T-helper 17 cell (primary cell): Measurements from ENCODE around the gene S100PBP. TPM values are rescaled to one million over a fixed set of nuclear protein-coding genes. Genes with fewer than 3 reads are reported as not detected.
"Not testable (repeated sequence)": the region's sequence is repeated elsewhere in the genome, so short reads cannot be mapped to it uniquely, and the experiment has no call there.

Experiments used
- ATAC-seq: fragments of 150-1000 bp; cut with Tn5 transposase; 2 replicates; pipeline ENCODE4 v1.10.0; 2021; ENCODE audit warnings: mild to moderate bottlenecking, moderate library complexity
- DNase-seq, 3 donors: peaks; one replicate each; pipeline versions ENCODE4 v3.0.0 to v3.0.0-alpha.2; 2020 to 2021
- H3K9me3 ChIP-seq: one replicate; pipeline ENCODE4 v1.7.0; 2013; ENCODE audit warnings: low read length, mild to moderate bottlenecking; ENCODE audit not compliant: control insufficient read depth, poor library complexity, severe bottlenecking
- H3K27ac Mint-ChIP-seq: one replicate; pipeline ENCODE4 v1.8.0; 2022; ENCODE audit warnings: mild to moderate bottlenecking, moderate library complexity, mixed read lengths
- H3K27me3 Mint-ChIP-seq: one replicate; pipeline ENCODE4 v1.8.0; 2022; ENCODE audit warnings: mixed read lengths
- H3K36me3 Mint-ChIP-seq: one replicate; pipeline ENCODE4 v1.8.0; 2022; ENCODE audit warnings: low read depth, mixed read lengths
- H3K4me1 Mint-ChIP-seq: one replicate; pipeline ENCODE4 v1.8.0; 2022; ENCODE audit warnings: mild to moderate bottlenecking, mixed read lengths
- H3K4me3 Mint-ChIP-seq: one replicate; pipeline ENCODE4 v1.8.0; 2022; ENCODE audit warnings: mild to moderate bottlenecking, moderate library complexity, mixed read lengths
- total RNA-seq, 4 donors: library from RNA in 2 of 4; stranded (reverse) in 2 of 4; gene quantifications; one replicate each; pipeline ENCODE4 v1.2.3 and lab custom pipeline; 2022 to 2026

The S100PBP gene
- total RNA-seq, 2 donors from 2014 or later = 32.5 to 35.5 TPM

DNA sequence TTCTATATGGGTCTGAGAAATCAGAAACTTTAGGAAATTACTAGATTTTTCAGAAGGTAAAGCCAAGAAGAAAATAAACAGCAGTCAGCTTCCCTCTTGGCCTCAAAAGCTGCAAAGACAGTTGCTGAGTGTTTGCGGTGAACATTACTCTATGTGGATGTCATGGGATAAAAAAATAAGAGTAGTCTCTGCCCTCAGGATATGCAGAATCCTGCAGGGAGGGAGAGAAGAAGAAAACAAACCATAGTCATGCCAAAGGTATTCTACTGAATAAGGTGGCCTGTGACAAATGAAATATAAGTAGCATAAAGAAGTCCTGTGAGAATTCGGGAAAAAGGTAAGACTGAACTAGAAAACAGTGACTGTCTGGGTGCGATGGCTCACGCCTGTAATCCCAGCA lies 19.3 kb upstream of the S100PBP start:
- Mint-ChIP-seq H3K4me3 (peak overlapping the region; percentile 58), H3K27me3 (no peaks in the 10 kb centered on the region), H3K27ac (peak overlapping the region; percentile 66), H3K36me3 (peaks cover 6% of the 10 kb centered on the region), H3K4me1 (peaks cover 38% of the 10 kb centered on the region)
- no peaks in the 10 kb centered on the region for H3K9me3 ChIP-seq
- ATAC-seq (no peak), DNase-seq (no peak)

DNA sequence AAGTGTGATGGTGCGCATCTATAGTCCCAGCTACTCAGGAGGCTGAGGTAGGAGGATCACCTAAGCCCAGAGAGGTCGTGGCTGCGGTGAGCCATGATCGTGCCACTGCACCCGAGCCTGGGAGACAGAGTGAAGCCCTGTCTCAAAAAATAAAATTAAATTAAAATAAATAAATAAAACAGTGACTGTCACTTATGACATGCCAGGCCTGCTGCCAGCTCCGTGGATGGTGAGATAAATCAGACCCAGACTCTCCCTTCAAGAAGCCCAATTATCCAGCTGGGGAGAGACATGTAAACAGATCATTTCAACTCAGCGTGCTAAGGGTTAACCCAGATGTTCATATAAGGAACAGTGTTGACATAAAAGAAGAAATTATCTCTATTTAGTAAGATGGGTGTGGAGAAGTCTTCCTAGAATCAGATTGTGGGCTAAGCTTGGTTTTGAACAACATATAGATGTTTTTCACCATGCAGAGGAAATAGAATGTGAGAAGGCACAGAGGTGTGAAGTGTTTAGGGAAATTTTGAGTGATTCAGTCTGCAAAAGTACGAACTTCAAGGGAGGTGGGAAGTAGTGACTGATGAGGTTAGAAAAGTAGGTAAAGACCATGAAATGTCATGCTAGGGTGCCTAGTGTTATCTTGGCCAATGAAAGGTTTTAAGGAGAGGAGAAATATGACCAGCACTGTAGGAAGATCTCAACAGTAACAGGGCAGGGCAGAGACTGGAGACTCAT lies 18.6 kb upstream of the S100PBP start:
- peaks cover 36% of the 10 kb centered on the region for H3K4me1 Mint-ChIP-seq
- H3K36me3 Mint-ChIP-seq = peaks cover 4% of the 10 kb centered on the region

GRCh38 chr1:32801096-32801715 lies 16.2 kb upstream of the S100PBP start:
- no peaks in the 10 kb centered on the region for H3K9me3 ChIP-seq
- peak overlapping the region; percentile 55 for H3K4me3 Mint-ChIP-seq
- H3K27me3 Mint-ChIP-seq = no peaks in the 10 kb centered on the region
- peak; percentile 76 for ATAC-seq
- DNase-seq = no peak
- peaks cover 36% of the 10 kb centered on the region for H3K4me1 Mint-ChIP-seq
- H3K36me3 Mint-ChIP-seq = peaks cover 10% of the 10 kb centered on the region
- peak overlapping the region; percentile 86 for H3K27ac Mint-ChIP-seq

More for the DNA sequence above, 18.6 kb upstream of the S100PBP start:
- DNase-seq (no peak), ATAC-seq (peak; percentile 71)
- H3K4me3 Mint-ChIP-seq = peak overlapping the region; percentile 58
- no peaks in the 10 kb centered on the region for H3K27me3 Mint-ChIP-seq
- peak overlapping the region; percentile 66 for H3K27ac Mint-ChIP-seq
- H3K9me3 ChIP-seq = no peaks in the 10 kb centered on the region

DNA sequence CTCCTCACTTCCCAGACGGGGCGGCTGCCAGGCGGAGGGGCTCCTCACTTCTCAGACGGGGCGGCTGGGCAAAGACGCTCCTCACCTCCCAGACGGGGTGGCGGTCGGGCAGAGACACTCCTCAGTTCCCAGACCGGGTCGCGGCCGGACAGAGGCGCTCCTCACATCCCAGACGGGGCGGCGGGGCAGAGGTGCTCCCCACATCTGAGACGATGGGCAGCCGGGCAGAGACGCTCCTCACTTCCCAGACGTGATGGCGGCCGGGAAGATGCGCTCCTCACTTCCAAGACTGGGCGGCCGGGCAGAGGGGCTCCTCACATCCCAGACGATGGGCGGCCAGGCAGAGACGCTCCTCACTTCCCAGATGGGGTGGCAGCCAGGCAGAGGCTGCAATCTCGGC lies 13.0 kb upstream of the S100PBP start:
- H3K27me3 Mint-ChIP-seq, H3K27ac Mint-ChIP-seq, H3K4me3 Mint-ChIP-seq, H3K9me3 ChIP-seq, ATAC-seq, DNase-seq: not testable (repeated sequence)
- Mint-ChIP-seq H3K4me1 (peaks cover 23% of the 10 kb centered on the region), H3K36me3 (peaks cover 12% of the 10 kb centered on the region)

GRCh38 chr1:32806290-32806689 lies 11.2 kb upstream of the S100PBP start:
- peaks cover 11% of the 10 kb centered on the region for H3K36me3 Mint-ChIP-seq
- no peaks in the 10 kb centered on the region for H3K9me3 ChIP-seq
- H3K27me3 Mint-ChIP-seq = no peaks in the 10 kb centered on the region
- DNase-seq (no peak), ATAC-seq (no peak)
- H3K4me1 Mint-ChIP-seq = peaks cover 15% of the 10 kb centered on the region
- H3K27ac Mint-ChIP-seq = peak overlapping the region; percentile 39
- H3K4me3 Mint-ChIP-seq = no peak overlapping the region

DNA sequence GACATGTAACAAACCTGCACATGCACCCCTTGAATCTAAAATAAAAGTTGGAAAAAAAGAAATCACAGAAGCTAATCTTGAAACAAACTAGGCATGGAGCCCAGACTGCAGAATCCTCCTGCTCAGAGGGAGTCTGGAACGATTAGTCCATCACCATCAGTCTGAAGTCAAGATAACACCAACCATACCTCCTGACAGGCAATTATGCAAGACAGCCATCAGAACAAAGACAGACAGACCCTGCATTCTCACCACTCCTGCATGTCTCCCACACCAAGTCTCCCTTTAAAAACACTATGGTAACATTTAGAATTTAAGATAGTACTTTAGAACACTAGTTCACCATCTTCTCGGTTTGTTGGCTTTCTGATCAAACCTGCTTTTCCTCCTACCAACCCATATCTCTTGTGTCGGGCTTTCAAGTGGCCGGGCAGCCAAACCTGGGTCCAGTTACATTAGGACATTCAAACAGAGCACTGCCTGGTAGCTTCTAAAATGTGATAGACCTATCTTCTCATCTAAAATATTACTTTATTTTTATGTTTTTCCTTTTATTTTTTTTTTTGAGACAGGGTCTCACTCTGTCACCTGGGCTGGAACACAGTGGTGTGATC lies 10.4 kb upstream of the S100PBP start:
- DNase-seq (no peak), ATAC-seq (no peak)
- Mint-ChIP-seq H3K4me1 (peaks cover 14% of the 10 kb centered on the region), H3K27ac (no peak overlapping the region), H3K4me3 (peak overlapping the region; percentile 12), H3K27me3 (no peaks in the 10 kb centered on the region), H3K36me3 (peaks cover 11% of the 10 kb centered on the region)
- no peaks in the 10 kb centered on the region for H3K9me3 ChIP-seq

DNA sequence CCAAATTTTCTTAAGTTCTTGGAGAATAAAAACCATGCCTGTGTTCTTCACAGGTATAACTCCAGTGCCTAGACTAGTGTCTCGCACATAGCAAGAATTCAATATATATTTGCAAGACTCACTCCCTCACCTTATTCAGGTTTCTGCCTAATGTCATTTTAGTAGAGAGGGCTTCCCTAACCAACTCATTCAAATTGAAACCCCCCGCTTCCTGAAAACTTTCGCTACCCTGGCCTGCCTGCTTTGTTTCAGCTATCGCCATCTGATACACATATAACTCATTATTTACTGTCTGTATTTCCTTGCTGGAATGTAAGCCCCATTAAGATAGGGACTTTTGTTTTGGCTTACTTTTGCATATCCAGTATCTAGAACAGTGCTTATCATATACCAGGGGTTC lies 8.9 kb upstream of the S100PBP start:
- Mint-ChIP-seq H3K4me3 (no peak overlapping the region), H3K27ac (no peak overlapping the region), H3K4me1 (peaks cover 17% of the 10 kb centered on the region), H3K36me3 (peaks cover 10% of the 10 kb centered on the region), H3K27me3 (no peaks in the 10 kb centered on the region)
- no peak for ATAC-seq
- no peaks in the 10 kb centered on the region for H3K9me3 ChIP-seq
- no peak for DNase-seq

GRCh38 chr1:32810358-32810757 lies 7.1 kb upstream of the S100PBP start:
- Mint-ChIP-seq H3K27ac (no peak overlapping the region), H3K36me3 (peaks cover 13% of the 10 kb centered on the region), H3K4me3 (no peak overlapping the region), H3K4me1 (peaks cover 28% of the 10 kb centered on the region), H3K27me3 (no peaks in the 10 kb centered on the region)
- DNase-seq (no peak), ATAC-seq (no peak)
- H3K9me3 ChIP-seq = no peaks in the 10 kb centered on the region

DNA sequence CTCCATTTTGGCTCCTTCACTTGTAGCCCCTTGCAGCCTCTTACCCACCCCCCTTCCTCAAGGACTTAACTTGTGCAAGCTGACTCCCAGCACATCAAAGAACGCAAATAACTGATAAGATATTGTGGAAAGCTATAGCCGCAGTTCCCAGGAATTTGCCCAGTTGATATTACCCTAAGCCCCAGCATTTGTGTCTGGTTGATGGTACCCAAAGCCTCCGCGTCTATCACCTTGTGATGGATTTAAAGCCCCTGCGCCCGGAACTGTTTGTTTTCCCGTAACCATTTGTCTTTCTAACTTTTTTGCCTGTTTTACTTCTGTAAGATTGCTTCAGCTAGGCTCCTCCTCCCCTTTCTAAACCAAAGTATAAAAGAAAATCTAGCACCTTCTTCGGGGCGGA lies 6.2 kb upstream of the S100PBP start:
- no peaks in the 10 kb centered on the region for H3K27me3 Mint-ChIP-seq
- H3K9me3 ChIP-seq = no peaks in the 10 kb centered on the region
- peaks cover 33% of the 10 kb centered on the region for H3K4me1 Mint-ChIP-seq
- no peak overlapping the region for H3K4me3 Mint-ChIP-seq
- peaks cover 8% of the 10 kb centered on the region for H3K36me3 Mint-ChIP-seq
- peak overlapping the region; percentile 32 for H3K27ac Mint-ChIP-seq
- DNase-seq = no peak
- no peak for ATAC-seq

DNA sequence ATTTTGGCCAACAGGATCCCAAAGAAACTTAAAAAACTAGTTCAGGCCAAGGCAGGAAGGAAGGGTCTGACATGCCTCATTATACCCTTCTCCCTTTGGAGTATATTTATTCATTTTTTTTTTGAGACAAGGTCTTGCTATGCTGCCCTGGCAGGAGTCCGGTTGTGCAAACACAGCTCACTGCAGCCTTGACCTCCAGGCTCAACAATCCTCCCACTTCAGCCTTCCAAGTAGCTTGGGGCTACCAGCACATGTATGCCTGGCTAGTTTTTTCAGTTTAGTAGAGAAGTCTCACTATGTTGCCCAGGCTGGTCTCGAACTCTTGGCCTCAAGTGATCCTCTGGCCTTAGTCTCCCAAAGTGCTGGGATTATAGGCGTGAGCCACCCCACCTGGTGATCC lies 5.5 kb upstream of the S100PBP start:
- H3K36me3 Mint-ChIP-seq = peaks cover 8% of the 10 kb centered on the region
- no peaks in the 10 kb centered on the region for H3K27me3 Mint-ChIP-seq
- no peak overlapping the region for H3K4me3 Mint-ChIP-seq
- DNase-seq = no peak
- H3K4me1 Mint-ChIP-seq = peaks cover 37% of the 10 kb centered on the region
- no peaks in the 10 kb centered on the region for H3K9me3 ChIP-seq
- ATAC-seq = no peak
- H3K27ac Mint-ChIP-seq = no peak overlapping the region

- ATAC-seq (no peak), DNase-seq (no peak)
- H3K36me3 Mint-ChIP-seq = peaks cover 6% of the 10 kb centered on the region
- H3K9me3 ChIP-seq = no peaks in the 10 kb centered on the region
- peak overlapping the region; percentile 60 for H3K27ac Mint-ChIP-seq
- peaks cover 42% of the 10 kb centered on the region for H3K4me1 Mint-ChIP-seq
- H3K4me3 Mint-ChIP-seq = peak overlapping the region; percentile 43
- H3K27me3 Mint-ChIP-seq = no peaks in the 10 kb centered on the region
Observed at GRCh38 chr1:32813941-32814739, 3.3 kb upstream of the S100PBP start.

- no peak for DNase-seq
- no peaks in the 10 kb centered on the region for H3K27me3 Mint-ChIP-seq
- ATAC-seq = no peak
- peaks cover 39% of the 10 kb centered on the region for H3K4me1 Mint-ChIP-seq
- peaks cover 6% of the 10 kb centered on the region for H3K36me3 Mint-ChIP-seq
- no peaks in the 10 kb centered on the region for H3K9me3 ChIP-seq
- peak overlapping the region; percentile 95 for H3K4me3 Mint-ChIP-seq
- peak overlapping the region; percentile 94 for H3K27ac Mint-ChIP-seq
Observed at GRCh38 chr1:32816676-32817158, 736 bp upstream of the S100PBP start.
